CD1c-positive myeloid dendritic cell (primary cell): ENCODE measurements around the gene SYT8.
"Not testable (repeated sequence)": the region's sequence is repeated elsewhere in the genome, so short reads cannot be mapped to it uniquely, and the experiment has no call there.

ENCODE experiments used
- DNase-seq: peaks from one replicate; pipeline ENCODE4 v3.0.0-alpha.2; 2016; ENCODE audit errors: extremely low spot score

Gene SYT8

GRCh38 chr11:1834779-1835670, at the start of gene SYT8:
Gene SYT8 (plus strand): TSS chr11:1834990. CDS start chr11:1835106, 116 bp downstream.
- no peak for DNase-seq

GRCh38 chr11:1785749-1786413, 48.9 kb upstream of the SYT8 start:
- DNase-seq = peak; percentile 90

GRCh38 chr11:1786466-1786865, 48.3 kb upstream of the SYT8 start:
- DNase-seq = no peak

GRCh38 chr11:1791912-1792311, 42.9 kb upstream of the SYT8 start:
- DNase-seq = no peak

- DNase-seq = peak; percentile 22
Measured at GRCh38 chr11:1792461-1792860, 42.3 kb upstream of the SYT8 start.

GRCh38 chr11:1793081-1793480, 41.7 kb upstream of the SYT8 start:
- no peak for DNase-seq

GRCh38 chr11:1796413-1797011, 38.3 kb upstream of the SYT8 start:
- DNase-seq = no peak

- no peak for DNase-seq
Measured at GRCh38 chr11:1797391-1798125, 37.2 kb upstream of the SYT8 start.

- no peak for DNase-seq
Measured at GRCh38 chr11:1803246-1803645, 31.5 kb upstream of the SYT8 start.

- not testable (repeated sequence) for DNase-seq
Measured at GRCh38 chr11:1803835-1804519, 30.8 kb upstream of the SYT8 start.

GRCh38 chr11:1805525-1805924, 29.3 kb upstream of the SYT8 start:
- no peak for DNase-seq

- no peak for DNase-seq
Measured at GRCh38 chr11:1807264-1807995, 27.4 kb upstream of the SYT8 start.

- DNase-seq = peak; percentile 93
Measured at GRCh38 chr11:1810761-1811160, 24.0 kb upstream of the SYT8 start.

GRCh38 chr11:1812274-1812673, 22.5 kb upstream of the SYT8 start:
- no peak for DNase-seq

- DNase-seq = no peak
Measured at GRCh38 chr11:1812801-1813200, 22.0 kb upstream of the SYT8 start.

GRCh38 chr11:1813356-1813755, 21.4 kb upstream of the SYT8 start:
- DNase-seq = not testable (repeated sequence)

- DNase-seq = no peak
Measured at GRCh38 chr11:1814691-1815090, 20.1 kb upstream of the SYT8 start.

GRCh38 chr11:1815311-1815710, 19.5 kb upstream of the SYT8 start:
- no peak for DNase-seq

- DNase-seq = no peak
Measured at GRCh38 chr11:1815751-1816150, 19.0 kb upstream of the SYT8 start.

- no peak for DNase-seq
Measured at GRCh38 chr11:1817000-1817399, 17.8 kb upstream of the SYT8 start.

- DNase-seq = no peak
Measured at GRCh38 chr11:1817511-1817910, 17.3 kb upstream of the SYT8 start.
